Measurements from ENCODE around the gene LCN10. TPM values are rescaled to one million over a fixed set of nuclear protein-coding genes. Genes with fewer than 3 reads are reported as not detected.
A peak's percentile ranks its signal among the peaks of the same experiment; 100 is the strongest.

Gene LCN10
- total RNA-seq, 2 experiments from 2014 or later, result 1.2 to 1.5 TPM

DNA sequence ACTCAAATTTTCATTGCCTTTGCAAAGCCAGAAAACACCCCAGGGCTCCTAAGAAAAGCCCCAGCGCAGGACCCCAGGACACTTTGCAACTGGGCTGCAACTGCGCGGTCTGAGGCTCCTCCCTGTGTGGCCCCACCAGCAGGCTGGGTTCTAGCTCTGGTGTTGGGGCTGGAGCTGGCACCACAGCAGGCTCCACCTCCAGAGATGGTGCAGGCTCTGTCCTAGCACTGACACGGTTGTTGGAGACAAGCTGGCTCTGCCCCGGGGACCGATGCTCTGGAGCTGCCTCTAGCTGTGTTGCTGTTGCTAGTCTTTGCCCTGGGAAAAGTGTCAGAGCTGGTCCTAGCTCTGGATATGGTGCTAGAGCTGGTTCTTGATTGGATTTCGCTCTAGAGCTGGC is 13.6 kb downstream of the LCN10 start:
- ChIA-PET POLR2A (interaction anchor here (1.0 to 2.6 kb wide), 6 partner anchors 12 to 180 kb away, joined by 3 to 10 read pairs (median 5); partner anchors contain the start of gene RABL6), CTCF (interaction anchor here (0.7 to 3.7 kb wide), 12 partner anchors 13 to 326 kb away, joined by 3 to 14 read pairs (median 4); partner anchors contain the start of gene LCN8)
- peak; percentile 30 for DNase-seq
- peak overlapping the region; percentile 63 for H3K4me3 Mint-ChIP-seq
- peaks cover 33% of the 10 kb centered on the region for H3K4me1 Mint-ChIP-seq (ENCODE audit: low read depth)
- H3K36me3 Mint-ChIP-seq, result peaks cover 26% of the 10 kb centered on the region
- intact Hi-C loops (cut with micrococcal nuclease), result loop anchor here (2.0 kb wide), 1 partner anchor 28 kb away; no protein-coding TSS in a partner anchor
- no peaks in the 10 kb centered on the region for H3K9me3 Mint-ChIP-seq
- H3K27me3 Mint-ChIP-seq, result no peaks in the 10 kb centered on the region
- H3K27ac Mint-ChIP-seq, result no peak overlapping the region

DNA sequence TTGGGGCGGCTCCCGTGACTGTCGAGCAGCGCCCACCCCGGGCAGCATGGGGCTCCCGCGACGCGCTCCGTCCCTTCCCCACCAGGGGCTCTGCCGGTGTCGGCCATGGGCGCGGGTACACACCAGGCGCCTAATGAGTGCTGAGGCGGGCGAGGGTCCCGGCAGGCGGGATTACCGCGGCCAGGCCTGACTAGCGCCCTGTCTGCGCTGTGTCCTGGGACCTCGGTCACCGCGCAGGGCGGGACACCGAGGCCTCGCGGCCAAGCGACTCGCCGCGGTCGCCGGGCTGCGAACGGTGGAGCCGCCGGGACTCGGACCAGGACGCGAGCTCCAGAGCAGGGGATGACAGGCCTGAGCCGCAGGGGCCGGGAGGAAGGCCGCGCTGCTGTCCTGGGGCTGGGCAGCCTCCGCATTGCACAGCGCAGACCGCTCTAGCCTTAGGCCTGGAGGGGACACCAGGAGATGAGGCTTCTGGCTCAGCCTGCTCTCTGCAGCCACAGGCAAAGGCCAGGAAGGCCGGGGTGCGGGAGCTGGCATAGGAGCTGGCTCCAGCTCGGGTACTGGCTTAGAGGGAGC is 14.1 kb downstream of the LCN10 start:
- H3K36me3 Mint-ChIP-seq, result peaks cover 30% of the 10 kb centered on the region
- H3K27me3 Mint-ChIP-seq, result no peaks in the 10 kb centered on the region
- no peak overlapping the region for H3K27ac Mint-ChIP-seq
- ChIA-PET CTCF (interaction anchor here (0.7 to 3.7 kb wide), 12 partner anchors 13 to 342 kb away, joined by 3 to 14 read pairs (median 4); partner anchors contain the start of genes LCN8 and SAPCD2), POLR2A (interaction anchor here (0.6 to 2.6 kb wide), 14 partner anchors 10 to 264 kb away, joined by 3 to 25 read pairs (median 4); partner anchors contain the start of genes PAXX, RABL6 and TRAF2)
- no peak for DNase-seq
- no peaks in the 10 kb centered on the region for H3K9me3 Mint-ChIP-seq
- H3K4me3 Mint-ChIP-seq, result peak overlapping the region; percentile 63
- H3K4me1 Mint-ChIP-seq (ENCODE audit: low read depth), result peaks cover 37% of the 10 kb centered on the region
- intact Hi-C loops (cut with micrococcal nuclease), result loop anchor here (2.0 kb wide), 1 partner anchor 28 kb away; no protein-coding TSS in a partner anchor

DNA sequence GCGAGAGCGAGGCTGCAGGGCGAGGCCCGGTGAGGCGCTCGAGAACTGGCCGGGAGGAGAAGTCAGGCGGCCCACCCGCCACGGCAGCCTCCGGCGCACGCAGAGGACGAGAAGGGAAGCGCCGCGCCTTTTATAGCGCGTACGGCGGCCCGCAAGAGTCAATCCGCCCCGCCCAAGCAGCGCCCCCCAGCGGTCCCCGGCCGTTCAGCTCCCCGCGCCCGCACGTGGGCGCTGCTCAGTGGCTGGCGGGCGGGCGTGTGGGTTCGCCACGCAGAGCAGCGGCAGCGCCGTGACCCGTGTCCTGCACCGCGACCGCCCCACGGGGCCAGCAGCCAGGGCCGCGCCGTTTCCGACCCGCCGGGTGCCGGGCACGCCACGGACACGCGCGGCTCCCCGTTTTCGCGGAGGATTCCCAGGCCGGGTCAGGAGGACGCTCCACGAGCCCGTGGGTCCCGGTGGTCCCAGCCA is 14.6 kb downstream of the LCN10 start:
- Mint-ChIP-seq H3K4me3 (peak overlapping the region; percentile 99), H3K9me3 (no peaks in the 10 kb centered on the region), H3K4me1 (ENCODE audit: low read depth) (peaks cover 38% of the 10 kb centered on the region), H3K27ac (no peak overlapping the region), H3K27me3 (no peaks in the 10 kb centered on the region), H3K36me3 (peaks cover 34% of the 10 kb centered on the region)
- CTCF ChIA-PET, result interaction anchor here (0.5 to 3.7 kb wide), 12 partner anchors 12 to 342 kb away, joined by 3 to 14 read pairs (median 6); partner anchors contain the start of genes LCN8 and SAPCD2
- DNase-seq, result peak; percentile 93
- intact Hi-C loops (cut with micrococcal nuclease), result loop anchor here (2.0 kb wide), 1 partner anchor 27 kb away; no protein-coding TSS in a partner anchor
- POLR2A ChIA-PET, result interaction anchor here (0.6 to 2.6 kb wide), 14 partner anchors 9 to 264 kb away, joined by 3 to 25 read pairs (median 4); partner anchors contain the start of genes PAXX, RABL6 and TRAF2

- intact Hi-C loops (cut with micrococcal nuclease), result no loop called here
- Mint-ChIP-seq H3K27me3 (no peaks in the 10 kb centered on the region), H3K4me1 (ENCODE audit: low read depth) (peaks cover 29% of the 10 kb centered on the region), H3K9me3 (no peaks in the 10 kb centered on the region), H3K27ac (peak overlapping the region; percentile 87), H3K36me3 (peaks cover 34% of the 10 kb centered on the region), H3K4me3 (peak overlapping the region; percentile 99)
- DNase-seq, result peak; percentile 69
- POLR2A ChIA-PET, result interaction anchor here (0.6 to 2.4 kb wide), 7 partner anchors 11 to 360 kb away, joined by 3 to 25 read pairs (median 5); no protein-coding TSS in a partner anchor
- CTCF ChIA-PET, result interaction anchor here (0.7 to 3.7 kb wide), 16 partner anchors 8 to 320 kb away, joined by 3 to 14 read pairs (median 4); no protein-coding TSS in a partner anchor
Measured at GRCh38 chr9:136726631-136727191, 16.0 kb downstream of the LCN10 start.

DNA sequence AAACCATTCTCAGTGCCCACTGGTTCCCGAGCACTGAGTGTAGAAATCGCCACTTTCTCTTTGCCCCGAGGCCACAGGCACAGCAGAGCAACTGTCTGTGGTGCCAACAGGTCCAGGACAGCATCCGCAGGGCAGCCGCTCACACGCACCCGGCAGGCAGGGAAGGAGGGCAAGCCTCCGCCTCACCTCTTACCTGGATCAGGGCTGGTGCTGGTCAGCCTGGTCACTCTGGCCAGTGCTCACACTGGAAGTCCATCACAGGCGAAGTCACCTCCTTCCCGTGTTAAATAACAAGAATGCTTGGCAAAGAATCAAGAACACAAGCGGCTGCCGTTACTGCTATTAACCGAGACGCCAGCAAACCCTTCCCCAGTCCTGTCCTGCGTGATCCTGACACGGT is 16.6 kb downstream of the LCN10 start:
- H3K27me3 Mint-ChIP-seq, result no peaks in the 10 kb centered on the region
- POLR2A ChIA-PET, result interaction anchor here (0.8 to 2.4 kb wide), 3 partner anchors 11 to 360 kb away, joined by 3 to 25 read pairs (median 6); no protein-coding TSS in a partner anchor
- H3K36me3 Mint-ChIP-seq, result peaks cover 34% of the 10 kb centered on the region
- peak overlapping the region; percentile 99 for H3K4me3 Mint-ChIP-seq
- intact Hi-C loops (cut with micrococcal nuclease), result no loop called here
- CTCF ChIA-PET, result interaction anchor here (0.7 to 3.7 kb wide), 5 partner anchors 32 to 321 kb away, joined by 3 to 14 read pairs (median 3); no protein-coding TSS in a partner anchor
- H3K4me1 Mint-ChIP-seq (ENCODE audit: low read depth), result peaks cover 31% of the 10 kb centered on the region
- peak overlapping the region; percentile 87 for H3K27ac Mint-ChIP-seq
- DNase-seq, result no peak
- no peaks in the 10 kb centered on the region for H3K9me3 Mint-ChIP-seq

- ChIA-PET POLR2A (no interaction called here), CTCF (interaction anchor here (1.0 kb wide), 1 partner anchor 32 kb away, joined by 3 read pairs; no protein-coding TSS in a partner anchor)
- no peaks in the 10 kb centered on the region for H3K9me3 Mint-ChIP-seq
- peak overlapping the region; percentile 20 for H3K4me3 Mint-ChIP-seq
- intact Hi-C loops (cut with micrococcal nuclease), result no loop called here
- H3K27me3 Mint-ChIP-seq, result no peaks in the 10 kb centered on the region
- peaks cover 32% of the 10 kb centered on the region for H3K4me1 Mint-ChIP-seq (ENCODE audit: low read depth)
- H3K36me3 Mint-ChIP-seq, result peaks cover 34% of the 10 kb centered on the region
- H3K27ac Mint-ChIP-seq, result no peak overlapping the region
- DNase-seq, result no peak
Measured at GRCh38 chr9:136725612-136726011, 17.1 kb downstream of the LCN10 start.

DNA sequence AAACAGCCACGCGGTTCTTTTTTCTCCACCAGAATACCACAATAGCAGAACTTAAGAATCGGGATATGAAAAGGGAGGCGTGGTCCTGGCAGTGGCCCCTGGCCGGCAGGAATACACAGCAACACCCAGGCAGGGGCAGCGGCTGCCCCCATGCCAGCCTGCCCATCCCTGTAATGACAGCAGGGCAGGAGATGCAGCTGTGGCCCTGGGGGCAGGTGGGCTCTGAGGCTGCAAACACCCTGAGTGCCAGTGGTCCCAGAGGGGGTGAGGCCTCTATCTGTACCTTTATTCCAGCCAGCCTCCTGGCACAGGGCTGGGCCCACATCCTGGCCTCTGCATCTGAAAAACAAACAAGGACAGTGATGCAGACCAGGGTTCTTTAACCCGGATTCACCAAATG is 18.0 kb downstream of the LCN10 start:
- H3K27me3 Mint-ChIP-seq, result no peaks in the 10 kb centered on the region
- no peaks in the 10 kb centered on the region for H3K9me3 Mint-ChIP-seq
- ChIA-PET CTCF (interaction anchor here (1.0 kb wide), 1 partner anchor 31 kb away, joined by 3 read pairs; no protein-coding TSS in a partner anchor), POLR2A (no interaction called here)
- H3K27ac Mint-ChIP-seq, result no peak overlapping the region
- H3K4me1 Mint-ChIP-seq (ENCODE audit: low read depth), result peaks cover 32% of the 10 kb centered on the region
- intact Hi-C loops (cut with micrococcal nuclease), result no loop called here
- H3K36me3 Mint-ChIP-seq, result peaks cover 34% of the 10 kb centered on the region
- no peak for DNase-seq
- no peak overlapping the region for H3K4me3 Mint-ChIP-seq

DNA sequence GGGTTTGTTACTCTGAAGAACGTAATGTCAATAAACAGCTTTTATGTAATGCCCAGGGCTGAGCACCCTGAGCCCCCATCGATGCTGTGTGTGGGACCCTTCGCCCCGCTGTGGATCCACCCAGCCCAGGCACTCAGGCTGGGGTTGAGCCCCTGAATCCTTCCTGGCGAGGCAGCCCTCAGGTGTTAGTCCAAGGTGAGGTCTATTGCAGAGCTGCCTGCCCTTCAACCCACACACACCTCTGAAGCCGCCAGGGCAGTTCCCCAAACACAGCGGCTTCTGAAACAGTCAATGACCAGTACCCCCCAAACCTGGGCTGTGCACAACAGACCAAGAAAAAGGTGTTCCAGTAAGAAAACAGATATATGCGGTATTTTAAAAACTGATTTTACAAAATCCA is 18.8 kb downstream of the LCN10 start:
- POLR2A ChIA-PET, result no interaction called here

GRCh38 chr9:136723362-136723976 is 19.3 kb downstream of the LCN10 start:
- no peak overlapping the region for H3K4me3 Mint-ChIP-seq
- peaks cover 28% of the 10 kb centered on the region for H3K4me1 Mint-ChIP-seq (ENCODE audit: low read depth)
- intact Hi-C loops (cut with micrococcal nuclease), result no loop called here
- H3K27me3 Mint-ChIP-seq, result no peaks in the 10 kb centered on the region
- H3K9me3 Mint-ChIP-seq, result no peaks in the 10 kb centered on the region
- H3K36me3 Mint-ChIP-seq, result peaks cover 34% of the 10 kb centered on the region
- CTCF ChIA-PET, result no interaction called here
- POLR2A ChIA-PET, result no interaction called here
- DNase-seq, result no peak
- no peak overlapping the region for H3K27ac Mint-ChIP-seq

More for the DNA sequence above, 18.8 kb downstream of the LCN10 start:
- Mint-ChIP-seq H3K36me3 (peaks cover 34% of the 10 kb centered on the region), H3K27me3 (no peaks in the 10 kb centered on the region), H3K4me1 (ENCODE audit: low read depth) (peaks cover 28% of the 10 kb centered on the region), H3K9me3 (no peaks in the 10 kb centered on the region), H3K4me3 (no peak overlapping the region), H3K27ac (no peak overlapping the region)
- intact Hi-C loops (cut with micrococcal nuclease), result no loop called here
- CTCF ChIA-PET, result no interaction called here
- no peak for DNase-seq

DNA sequence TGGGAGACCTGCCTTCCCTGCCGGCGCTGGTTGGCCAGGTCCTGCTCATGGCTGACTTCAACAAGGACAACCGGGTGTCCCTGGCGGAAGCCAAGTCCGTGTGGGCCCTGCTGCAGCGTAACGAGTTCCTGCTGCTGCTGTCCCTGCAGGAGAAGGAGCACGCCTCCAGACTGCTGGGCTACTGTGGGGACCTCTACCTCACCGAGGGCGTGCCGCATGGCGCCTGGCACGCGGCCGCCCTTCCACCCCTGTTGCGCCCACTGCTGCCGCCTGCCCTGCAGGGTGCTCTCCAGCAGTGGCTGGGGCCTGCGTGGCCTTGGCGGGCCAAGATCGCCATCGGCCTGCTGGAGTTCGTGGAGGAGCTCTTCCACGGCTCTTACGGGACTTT is 19.8 kb downstream of the LCN10 start:
- DNase-seq, result no peak
- CTCF ChIA-PET, result no interaction called here
- no peak overlapping the region for H3K27ac Mint-ChIP-seq
- H3K9me3 Mint-ChIP-seq, result no peaks in the 10 kb centered on the region
- H3K4me3 Mint-ChIP-seq, result no peak overlapping the region
- intact Hi-C loops (cut with micrococcal nuclease), result no loop called here
- peaks cover 34% of the 10 kb centered on the region for H3K36me3 Mint-ChIP-seq
- POLR2A ChIA-PET, result no interaction called here
- H3K27me3 Mint-ChIP-seq, result no peaks in the 10 kb centered on the region
- H3K4me1 Mint-ChIP-seq (ENCODE audit: low read depth), result peaks cover 28% of the 10 kb centered on the region

GRCh38 chr9:136722093-136722968 is 20.4 kb downstream of the LCN10 start:
- intact Hi-C loops (cut with micrococcal nuclease), result no loop called here
- DNase-seq, result no peak
- ChIA-PET CTCF (no interaction called here), POLR2A (no interaction called here)
- Mint-ChIP-seq H3K27me3 (no peaks in the 10 kb centered on the region), H3K27ac (no peak overlapping the region), H3K9me3 (no peaks in the 10 kb centered on the region), H3K4me1 (ENCODE audit: low read depth) (peaks cover 28% of the 10 kb centered on the region), H3K4me3 (no peak overlapping the region), H3K36me3 (peaks cover 32% of the 10 kb centered on the region)

Measured in activated CD4-positive, alpha-beta memory T cell treated with anti-CD3 and anti-CD28 coated beads for 36 hours (primary cell).